GM12878 (cell line): ENCODE results near the gene ST7. TPM values are rescaled to one million over a fixed set of nuclear protein-coding genes. Genes with fewer than 3 reads are reported as not detected.

ENCODE experiments used
- ATAC-seq: fragments of 200-7000 bp; cut with Tn5 transposase; 3 replicates; pipeline ENCODE4 v1.9.1; 2020; ENCODE audit warnings: mild to moderate bottlenecking, moderate library complexity
- BruUV-seq: library from RNA; stranded (reverse); fragments of 400-500 nt; replicated peaks from 2 replicates; lab custom pipeline; 2021; lab: Mats Ljungman, UMichigan
- CTCF ChIA-PET: fragments of 300-600 bp; sonication (Branson Sonifier 250); formaldehyde crosslinking; extraction: SDS; loops from one replicate; lab custom pipeline; 2021; ENCODE audit warnings: inconsistent platforms; lab: Yijun Ruan, JAX
- POLR2A ChIA-PET: fragments of 350-600 bp; formaldehyde crosslinking; extraction: SDS; loops from one replicate; lab custom pipeline; 2021; ENCODE audit warnings: inconsistent platforms; lab: Charles Lee
- RAD21 ChIA-PET: fragments of 300-600 bp; sonication (Branson Sonifier 250); formaldehyde crosslinking; loops from one replicate; lab custom pipeline; 2023; ENCODE audit warnings: antibody characterized with exemption; ENCODE audit not compliant: unreplicated experiment; lab: Charles Lee
- SMC1A ChIA-PET: fragments of 300-600 bp; sonication (Branson Sonifier 250); formaldehyde crosslinking; loops from one replicate; lab custom pipeline; 2023; ENCODE audit not compliant: unreplicated experiment, uncharacterized antibody; lab: Charles Lee
- DNase-seq: peaks from one replicate; pipeline ENCODE4 v3.0.0-alpha.2; 2011; ENCODE audit warnings: low read depth, low spot score
- FAIRE-seq: peaks from 3 replicates; lab custom pipeline; 2011; peaks lifted over from hg19 to GRCh38; lab: Jason Lieb, UNC
- H2AFZ ChIP-seq: 2 replicates; pipeline ENCODE4 v1.6.0; 2011; ENCODE audit warnings: low read depth, low read length, control low read depth; ENCODE audit not compliant: control insufficient read depth
- H3K27ac ChIP-seq: 2 replicates; pipeline ENCODE4 v1.5.1; 2011; ENCODE audit warnings: control low read depth; ENCODE audit not compliant: control insufficient read depth, insufficient read depth
- H3K27me3 ChIP-seq, 2 experiments: replicated peaks in 1 of 2; 2 replicates each; pipeline versions ENCODE4 v1.6.0 to v1.6.1; 2011; ENCODE audit warnings: low read length in 1 of 2; ENCODE audit not compliant: control insufficient read depth in 2 of 2, insufficient read depth in 2 of 2
- H3K36me3 ChIP-seq, 2 experiments: 2 replicates each; pipeline ENCODE4 v1.5.1; 2011; ENCODE audit warnings: low read length in 1 of 2; ENCODE audit not compliant: control insufficient read depth in 2 of 2, insufficient read depth in 2 of 2
- H3K4me1 ChIP-seq: 2 replicates; pipeline ENCODE4 v1.6.1; 2011; ENCODE audit warnings: mild to moderate bottlenecking, low read length, moderate library complexity, mixed read lengths; ENCODE audit not compliant: control insufficient read depth, insufficient read depth
- H3K4me2 ChIP-seq: 2 replicates; pipeline ENCODE4 v1.6.0; 2011; ENCODE audit warnings: control low read depth; ENCODE audit not compliant: control insufficient read depth, insufficient read depth
- H3K4me3 ChIP-seq: fragments of 200-600 bp; sonication (generic); 2 replicates; pipeline ENCODE4 v1.5.1; 2016
- H3K79me2 ChIP-seq: 2 replicates; pipeline ENCODE4 v1.6.0; 2011; ENCODE audit warnings: low read length; ENCODE audit not compliant: control insufficient read depth, insufficient read depth
- H3K9ac ChIP-seq: 2 replicates; pipeline ENCODE4 v1.8.0; 2011; ENCODE audit warnings: low read length, control low read depth, mixed read lengths; ENCODE audit not compliant: control insufficient read depth, insufficient read depth
- H3K9me3 ChIP-seq: replicated peaks from 3 replicates; pipeline ENCODE4 v1.5.1; 2011; ENCODE audit warnings: mild to moderate bottlenecking, low read length; ENCODE audit not compliant: control insufficient read depth, insufficient read depth
- H4K20me1 ChIP-seq: 2 replicates; pipeline ENCODE4 v1.6.0; 2011; ENCODE audit not compliant: control insufficient read depth, insufficient read depth
- IRF4 ChIP-seq: IDR thresholded peaks from 2 replicates; pipeline ENCODE4 v1.6.1; 2011; ENCODE audit warnings: low read depth, low read length
- POLR2A ChIP-seq: IDR thresholded peaks from 2 replicates; pipeline ENCODE4 v1.6.1; 2011; ENCODE audit warnings: low read depth, mild to moderate bottlenecking, low read length
- SUPT20H ChIP-seq: IDR thresholded peaks from 2 replicates; pipeline ENCODE4 v1.6.1; 2011; ENCODE audit warnings: low read depth, mild to moderate bottlenecking, low read length, moderate library complexity, borderline replicate concordance; ENCODE audit not compliant: control insufficient read depth
- ZBTB33 ChIP-seq: fragments of 450-650 bp; IDR thresholded peaks from 2 replicates; pipeline ENCODE4 v1.6.1; 2017; ENCODE audit warnings: mild to moderate bottlenecking
- WGBS: methylation state at CpG from one replicate; pipeline ENCODE4 v1.1.6; 2016; ENCODE audit warnings: low lambda C conversion rate; ENCODE audit not compliant: insufficient replicate concordance, insufficient coverage; ENCODE audit errors: missing lambda C conversion rate; 5-methylcytosine and 5-hydroxymethylcytosine counted together
- in situ Hi-C: fragments of 300-500 bp; cut with MboI; formaldehyde crosslinking; loops from 9 replicates; pipeline ENCODE4 v1.14.3; 2018; ENCODE audit warnings: mixed read lengths
- intact Hi-C: fragments of 100-400 bp; cut with micrococcal nuclease; formaldehyde crosslinking; loops from one replicate; pipeline ENCODE4 v1.14.2; 2022; ENCODE audit not compliant: unreplicated experiment
- polyA plus RNA-seq, 11 experiments: library from polyadenylated mRNA; depleted of rRNA in 4 of 11; unstranded in 6 of 11; stranded (reverse) in 5 of 11; fragments of >200 nt; fragmentation: Nextera tagmentation in 4 of 11; fragmentation: Illumina TruSeq in 1 of 11; extraction: Ambion mirVana in 4 of 11; extraction: Trizol in 1 of 11; gene quantifications; 1 replicate in 1 of 11; 2 replicates in 10 of 11; pipeline versions ENCODE4 v1.2.1 to v1.2.3, GENCODE V29; 2011 to 2016; ENCODE audit warnings: inconsistent platforms in 2 of 11, missing spikeins in 2 of 11, low read depth in 1 of 11
- total RNA-seq, 4 experiments: library from RNA; depleted of rRNA in 3 of 4; stranded (reverse); fragments of >200 nt in 3 of 4; fragmentation: Illumina TruSeq in 1 of 4; extraction: Trizol in 1 of 4; gene quantifications; 2 replicates each; pipeline versions ENCODE4 v1.2.1 to v1.2.3, GENCODE V29; 2013 to 2021

Gene ST7
- total and polyA plus RNA-seq, 10 of the 15 experiments (the other 5 are each of a cell fraction or from before 2014, with no cell fraction given): 27.7 to 76.4 (median 53.6) TPM

DNA sequence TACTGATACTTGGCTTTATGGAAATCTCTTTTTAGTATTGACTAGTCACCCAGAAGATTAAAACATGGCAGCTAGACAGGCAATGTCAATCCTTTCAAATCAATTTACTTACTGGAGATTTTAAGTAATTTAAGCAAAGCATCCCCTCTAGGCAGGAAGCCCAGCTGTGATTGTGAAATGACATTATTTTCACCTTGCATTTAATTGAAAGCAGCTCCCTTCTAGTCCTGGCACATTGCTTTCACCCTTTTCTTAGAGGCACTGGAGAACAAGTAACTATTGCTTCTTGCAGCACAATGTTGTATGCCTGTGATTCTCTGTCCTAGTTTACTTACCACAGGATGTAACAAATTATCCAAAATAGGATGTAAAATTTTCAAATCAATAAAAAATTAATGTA, 13.3 kb downstream of the ST7 start (continued):
- TF ChIP-seq POLR2A: no peak
- no peak for TF ChIP-seq IRF4

DNA sequence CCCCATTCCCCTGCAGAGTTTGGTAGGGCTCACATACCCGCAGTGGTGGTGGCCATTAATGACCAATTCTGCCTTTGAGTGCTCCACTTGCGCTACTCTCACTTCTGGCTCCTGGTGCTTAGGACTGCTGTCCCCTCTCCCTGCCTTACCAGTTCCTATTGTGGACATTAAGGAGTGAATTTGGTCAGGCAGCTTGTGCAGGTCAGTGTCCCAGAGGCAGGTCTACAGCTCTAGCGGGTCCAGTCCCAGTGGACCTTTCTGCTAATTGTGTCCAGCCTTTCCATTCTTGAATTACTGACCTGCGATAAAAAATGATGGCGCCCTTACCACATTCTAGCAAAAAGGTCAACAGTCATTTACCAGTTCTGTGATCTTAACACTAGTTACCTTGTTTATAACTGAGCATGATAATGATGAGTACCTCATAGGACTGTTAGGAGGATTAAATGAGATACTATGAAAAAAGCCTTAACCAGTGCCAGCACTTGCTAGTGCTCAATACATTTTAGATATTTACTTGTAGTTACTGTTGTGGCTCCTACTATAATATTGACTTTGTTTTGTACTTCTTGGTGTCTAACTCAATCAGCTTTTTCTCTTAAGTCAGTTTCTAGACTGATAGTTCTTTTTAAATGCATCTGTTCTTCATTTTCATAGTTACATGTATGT, 14.1 kb downstream of the ST7 start:
- RAD21 ChIA-PET: interaction anchor here (0.7 to 1.4 kb wide), 4 partner anchors 9 to 143 kb away, joined by 3 to 6 read pairs (median 4); no protein-coding TSS in a partner anchor
- Histone ChIP-seq H3K4me3 (no peak overlapping the region), H3K27me3 (no peaks in the 10 kb centered on the region), H3K36me3 (no peaks in the 10 kb centered on the region), H3K4me2 (no peak overlapping the region), H3K79me2 (peaks cover 76% of the 10 kb centered on the region), H3K9ac (no peak overlapping the region), H3K4me1 (peaks cover 30% of the 10 kb centered on the region), H4K20me1 (no peaks in the 10 kb centered on the region), H3K9me3 (peaks cover 2% of the 10 kb centered on the region; the same call in 2 of the 3 replicates), H3K27ac (no peak overlapping the region), H2AFZ (no peak overlapping the region)
- no peak for TF ChIP-seq SUPT20H
- peak; percentile 89 for TF ChIP-seq ZBTB33
- SMC1A ChIA-PET: interaction anchor here (0.8 to 5.3 kb wide), 9 partner anchors 9 to 152 kb away, joined by 3 to 64 read pairs (median 4); no protein-coding TSS in a partner anchor
- intact Hi-C loops (no loop called here), in situ Hi-C loops (no loop called here)
- POLR2A ChIA-PET: interaction anchor here (0.5 to 6.1 kb wide), 3 partner anchors 9 to 147 kb away, joined by 5 to 49 read pairs (median 31); no protein-coding TSS in a partner anchor
- CTCF ChIA-PET: interaction anchor here (0.7 to 1.8 kb wide), 3 partner anchors 18 to 159 kb away, joined by 3 to 8 read pairs (median 3); no protein-coding TSS in a partner anchor
- BruUV-seq: no TSS peak
- no peak for DNase-seq
- FAIRE-seq: peak; percentile 38
- ATAC-seq: no peak
- WGBS: 95% methylated on average over 5 of the region's 5 CpGs
